ENCODE measurements around the gene WNT11. TPM values are rescaled to one million over a fixed set of nuclear protein-coding genes. Genes with fewer than 3 reads are reported as not detected.
"Not testable (repeated sequence)": the region's sequence is repeated elsewhere in the genome, so short reads cannot be mapped to it uniquely, and the experiment has no call there.

Gene WNT11
- total and polyA plus RNA-seq, 12 donors: 3.8 to 88.2 (median 32.3) TPM

GRCh38 chr11:76201056-76201455, 5.2 kb downstream of the WNT11 start:
- H3K27ac ChIP-seq: no peak overlapping the region
- intact Hi-C loops (cut with DNase I): loop anchor here in 1 of 2 donors (10.0 kb wide), 1 partner anchor 314 kb away; no protein-coding TSS in a partner anchor
- H3K9me3 ChIP-seq (replicated peaks in 1 of 3): no peaks in the 10 kb centered on the region
- no peak for DNase-seq
- no peaks in the 10 kb centered on the region for H3K27me3 ChIP-seq
- WGBS, 4 donors: 89 to 94% (median 92%) methylated on average over 9 to 10 of the region's 10 CpGs
- peaks cover 6 to 19% of the 10 kb centered on the region in 2 donors for H3K4me1 ChIP-seq (replicated peaks in 1 of 2)
- no peaks in the 10 kb centered on the region for H3K36me3 ChIP-seq (replicated peaks in 1 of 2)
- no peak overlapping the region for H3K4me3 ChIP-seq
- TF ChIP-seq CTCF (IDR thresholded peaks at IDR 0.05): no peak
- no peak for TF ChIP-seq POLR2A (IDR thresholded peaks at IDR 0.05)

- 84 to 98% (median 93%) methylated on average over 13 to 28 of the region's 28 CpGs for WGBS, 4 donors
- TF ChIP-seq POLR2A (IDR thresholded peaks at IDR 0.05) (no peak), CTCF (IDR thresholded peaks at IDR 0.05) (no peak)
- H3K9me3 ChIP-seq (replicated peaks in 1 of 3): no peaks in the 10 kb centered on the region
- H3K27me3 ChIP-seq: no peaks in the 10 kb centered on the region
- peaks cover 0 to 11% of the 10 kb centered on the region in 2 donors for H3K4me1 ChIP-seq (replicated peaks in 1 of 2)
- no peak overlapping the region for H3K4me3 ChIP-seq
- no peaks in the 10 kb centered on the region for H3K36me3 ChIP-seq (replicated peaks in 1 of 2)
- intact Hi-C loops (cut with DNase I): loop anchor here in 1 of 2 donors (10.0 kb wide), 1 partner anchor 315 kb away; no protein-coding TSS in a partner anchor
- H3K27ac ChIP-seq: no peak overlapping the region
- DNase-seq: no peak
Measured at GRCh38 chr11:76200006-76200940, 6.0 kb downstream of the WNT11 start.

GRCh38 chr11:76198691-76199090, 7.6 kb downstream of the WNT11 start:
- H3K27ac ChIP-seq: peak overlapping the region in 1 of 5 donors; percentile 6
- intact Hi-C loops (cut with DNase I); H3K27me3 ChIP-seq; DNase-seq; H3K4me3 ChIP-seq; H3K36me3 ChIP-seq (replicated peaks in 1 of 2); H3K9me3 ChIP-seq (replicated peaks in 1 of 3): not testable (repeated sequence)
- 90 to 95% (median 91%) methylated on average over 3 to 6 of the region's 6 CpGs for WGBS, 4 donors
- peaks cover 0 to 11% of the 10 kb centered on the region in 2 donors for H3K4me1 ChIP-seq (replicated peaks in 1 of 2)

GRCh38 chr11:76197941-76198640, 8.2 kb downstream of the WNT11 start:
- TF ChIP-seq POLR2A (IDR thresholded peaks at IDR 0.05) (no peak), CTCF (IDR thresholded peaks at IDR 0.05) (no peak)
- Histone ChIP-seq H3K36me3 (replicated peaks in 1 of 2) (no peaks in the 10 kb centered on the region), H3K9me3 (replicated peaks in 1 of 3) (no peaks in the 10 kb centered on the region), H3K4me3 (no peak overlapping the region), H3K27ac (peak overlapping the region in 1 of 5 donors; percentile 6), H3K27me3 (no peaks in the 10 kb centered on the region), H3K4me1 (replicated peaks in 1 of 2) (peaks cover 0 to 11% of the 10 kb centered on the region in 2 donors)
- WGBS, 4 donors: 45 to 64% (median 58%) methylated on average over 2 to 6 of the region's 6 CpGs
- intact Hi-C loops (cut with DNase I): no loop called here
- peak in 1 of 7 donors; percentile 35 for DNase-seq

All from adrenal gland (tissue), 12 donors.